B cell (primary cell): ENCODE results near the gene CARTPT.

Experiments used
- EZH2 ChIP-seq: IDR thresholded peaks from 2 replicates; pipeline ENCODE4 v1.6.1; 2012; ENCODE audit warnings: borderline replicate concordance, low read depth, mild to moderate bottlenecking, moderate library complexity, low read length; ENCODE audit not compliant: insufficient read depth, poor library complexity, severe bottlenecking
- TF ChIP-seq, protein P1 (sequence below): fragments of 200-600 bp; IDR thresholded peaks from one replicate; pipeline ENCODE4 v1.8.0; 2022; ENCODE audit warnings: antibody characterized with exemption, mild to moderate bottlenecking

DNA sequence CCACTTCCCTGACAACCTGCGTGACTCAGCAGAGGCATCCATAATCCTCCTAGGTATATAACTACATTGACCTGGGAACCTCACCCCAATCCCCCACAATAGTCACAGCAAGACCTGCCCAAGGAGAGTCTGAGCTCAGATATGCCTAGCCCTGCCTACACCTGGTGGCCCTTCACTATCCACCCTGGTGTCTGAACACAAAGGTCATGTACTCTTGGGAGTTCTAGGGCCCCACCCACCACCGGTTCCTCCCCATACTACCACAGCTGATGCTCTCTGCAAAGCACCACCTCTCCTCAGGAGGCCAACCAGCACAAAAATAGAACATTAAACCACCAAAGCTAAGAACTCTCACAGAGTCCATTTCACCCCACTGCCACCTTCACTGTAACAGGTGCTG, 34.8 kb upstream of the CARTPT start:
- TF ChIP-seq, protein P1, sequence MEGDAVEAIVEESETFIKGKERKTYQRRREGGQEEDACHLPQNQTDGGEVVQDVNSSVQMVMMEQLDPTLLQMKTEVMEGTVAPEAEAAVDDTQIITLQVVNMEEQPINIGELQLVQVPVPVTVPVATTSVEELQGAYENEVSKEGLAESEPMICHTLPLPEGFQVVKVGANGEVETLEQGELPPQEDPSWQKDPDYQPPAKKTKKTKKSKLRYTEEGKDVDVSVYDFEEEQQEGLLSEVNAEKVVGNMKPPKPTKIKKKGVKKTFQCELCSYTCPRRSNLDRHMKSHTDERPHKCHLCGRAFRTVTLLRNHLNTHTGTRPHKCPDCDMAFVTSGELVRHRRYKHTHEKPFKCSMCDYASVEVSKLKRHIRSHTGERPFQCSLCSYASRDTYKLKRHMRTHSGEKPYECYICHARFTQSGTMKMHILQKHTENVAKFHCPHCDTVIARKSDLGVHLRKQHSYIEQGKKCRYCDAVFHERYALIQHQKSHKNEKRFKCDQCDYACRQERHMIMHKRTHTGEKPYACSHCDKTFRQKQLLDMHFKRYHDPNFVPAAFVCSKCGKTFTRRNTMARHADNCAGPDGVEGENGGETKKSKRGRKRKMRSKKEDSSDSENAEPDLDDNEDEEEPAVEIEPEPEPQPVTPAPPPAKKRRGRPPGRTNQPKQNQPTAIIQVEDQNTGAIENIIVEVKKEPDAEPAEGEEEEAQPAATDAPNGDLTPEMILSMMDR: no peak
- TF ChIP-seq EZH2: no peak
